GM19043 (cell line): Measurements from ENCODE around the gene NCAM2.
"Not testable (repeated sequence)": the region's sequence is repeated elsewhere in the genome, so short reads cannot be mapped to it uniquely, and the experiment has no call there.

Source experiments
- ATAC-seq: cut with Tn5 transposase; IDR thresholded peaks from one replicate; pipeline ENCODE4 v1.9.1; 2021; ENCODE audit warnings: low read depth; ENCODE audit not compliant: unreplicated experiment

The NCAM2 gene

DNA sequence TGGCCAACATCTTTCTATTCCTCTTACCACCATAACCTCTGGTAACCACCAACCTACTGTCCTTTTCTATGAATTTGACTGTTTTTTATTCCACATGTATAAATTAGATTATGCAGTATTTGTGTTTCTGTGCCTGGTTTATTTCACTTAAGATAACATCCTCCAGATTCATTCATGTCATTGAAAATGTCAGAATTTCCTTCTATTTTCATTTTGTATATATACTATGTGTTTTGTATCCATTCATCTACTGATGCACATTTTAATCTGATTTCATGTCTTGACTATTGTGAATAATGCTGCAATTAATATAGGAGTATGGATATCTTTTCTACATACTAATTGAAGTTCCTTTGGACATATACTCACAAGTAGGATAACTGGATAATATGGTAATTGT is 403.2 kb downstream of the NCAM2 start:
- no peak for ATAC-seq

DNA sequence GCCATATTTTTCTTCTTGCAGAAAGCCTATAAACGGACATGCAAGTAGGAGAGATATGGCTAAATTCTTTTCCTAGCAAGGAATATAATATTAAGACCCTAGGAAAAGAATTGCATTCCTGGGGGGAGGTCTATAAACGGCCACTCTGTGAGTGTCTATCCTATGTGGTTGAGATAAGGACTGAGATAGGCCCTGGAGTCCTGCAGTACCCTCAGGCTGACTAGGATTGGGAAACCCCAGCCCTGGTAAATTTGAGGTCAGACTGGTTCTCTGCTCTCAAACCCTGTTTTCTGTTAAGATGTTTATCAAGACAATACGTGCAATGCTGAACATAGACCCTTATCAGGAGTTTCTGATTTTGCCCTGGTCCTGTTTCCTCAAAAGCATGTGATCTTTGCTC is 404.0 kb downstream of the NCAM2 start:
- not testable (repeated sequence) for ATAC-seq

GRCh38 chr21:21404261-21404660 is 406.1 kb downstream of the NCAM2 start:
- ATAC-seq: not testable (repeated sequence)

DNA sequence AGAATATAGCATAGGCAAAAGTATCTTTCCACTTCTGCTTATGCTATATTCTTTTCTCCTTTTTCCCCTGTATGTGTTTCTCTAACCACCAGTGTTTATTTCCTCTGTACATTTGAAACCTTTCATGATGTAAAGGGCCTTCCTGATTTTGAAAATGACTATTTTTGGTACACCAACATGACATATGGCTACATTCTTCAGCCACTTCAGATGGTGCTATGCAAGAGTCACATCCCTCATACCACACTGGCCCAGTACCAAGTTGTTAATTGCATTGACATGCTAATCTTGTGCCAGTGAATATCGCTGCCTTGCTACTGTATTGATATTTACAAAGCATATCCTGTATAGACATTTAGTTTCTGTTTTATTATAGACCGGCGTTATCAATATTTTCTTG is 408.7 kb downstream of the NCAM2 start:
- no peak for ATAC-seq

DNA sequence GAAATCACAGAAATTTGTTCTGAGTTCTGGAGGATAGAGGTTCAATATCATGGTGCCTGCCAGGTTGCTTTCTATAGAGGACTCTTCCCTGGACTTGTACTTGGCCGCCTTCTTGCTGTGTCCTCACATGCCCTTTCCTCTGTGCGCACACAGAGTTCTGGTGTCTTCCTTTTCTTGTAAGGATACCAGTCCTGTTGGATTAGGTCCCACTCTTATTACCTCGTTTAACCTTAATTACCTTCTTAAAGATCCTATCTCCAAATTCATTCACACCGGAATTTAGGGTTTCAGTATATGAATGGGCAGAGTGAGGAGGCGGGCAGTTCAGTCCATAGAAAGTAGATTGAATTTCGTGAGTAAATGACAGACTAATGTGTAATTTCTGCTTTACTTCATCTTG is 413.9 kb downstream of the NCAM2 start:
- no peak for ATAC-seq

GRCh38 chr21:21415741-21416140 is 417.5 kb downstream of the NCAM2 start:
- no peak for ATAC-seq

DNA sequence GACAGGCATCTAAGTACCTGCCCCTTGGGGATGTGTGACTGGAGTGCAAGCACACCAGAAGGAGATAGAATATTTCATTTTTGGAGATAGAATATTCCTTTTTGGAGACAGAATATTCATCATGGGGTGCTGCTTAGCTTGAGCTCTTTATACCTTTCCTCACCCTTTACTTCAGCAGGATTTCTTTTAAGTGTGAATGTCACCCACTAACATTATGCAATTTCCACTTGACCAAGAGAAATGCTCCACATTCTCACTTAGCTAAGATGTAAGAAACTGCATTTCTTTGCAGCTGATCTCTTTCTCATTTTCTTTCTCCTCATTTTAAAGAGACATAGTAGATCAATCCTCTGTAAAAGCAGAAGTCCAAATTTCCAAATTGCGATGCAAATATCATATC is 436.7 kb downstream of the NCAM2 start:
- ATAC-seq: no peak

GRCh38 chr21:21436012-21436534 is 437.9 kb downstream of the NCAM2 start:
- no peak for ATAC-seq

GRCh38 chr21:21439761-21440160 is 441.6 kb downstream of the NCAM2 start:
- no peak for ATAC-seq

GRCh38 chr21:21457077-21457476 is 458.9 kb downstream of the NCAM2 start:
- no peak for ATAC-seq

DNA sequence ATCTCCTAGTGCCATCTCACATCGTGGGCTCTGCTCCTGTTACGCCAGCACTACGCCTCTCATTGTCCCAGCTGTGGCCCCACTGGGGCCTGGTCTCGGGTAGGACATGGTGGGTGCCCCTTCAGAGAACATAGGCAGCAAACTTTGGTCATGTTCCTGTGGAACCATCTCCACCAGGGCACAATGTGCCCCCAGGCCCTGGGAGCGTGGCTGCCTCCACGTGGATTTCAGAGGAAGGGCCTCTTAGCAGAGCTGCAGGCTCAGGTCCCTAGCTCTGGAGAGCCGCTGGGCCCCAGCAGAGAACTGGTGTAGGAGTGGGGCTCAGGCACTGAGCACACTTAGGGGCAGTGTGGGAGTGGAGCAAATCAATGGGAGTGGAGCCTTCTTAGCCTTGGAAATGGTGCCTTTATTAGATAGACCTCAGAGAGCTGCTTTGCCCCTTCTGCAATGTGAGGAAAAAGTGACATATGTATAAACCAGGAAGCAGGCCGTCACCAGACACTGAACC is 460.0 kb downstream of the NCAM2 start:
- ATAC-seq: no peak

DNA sequence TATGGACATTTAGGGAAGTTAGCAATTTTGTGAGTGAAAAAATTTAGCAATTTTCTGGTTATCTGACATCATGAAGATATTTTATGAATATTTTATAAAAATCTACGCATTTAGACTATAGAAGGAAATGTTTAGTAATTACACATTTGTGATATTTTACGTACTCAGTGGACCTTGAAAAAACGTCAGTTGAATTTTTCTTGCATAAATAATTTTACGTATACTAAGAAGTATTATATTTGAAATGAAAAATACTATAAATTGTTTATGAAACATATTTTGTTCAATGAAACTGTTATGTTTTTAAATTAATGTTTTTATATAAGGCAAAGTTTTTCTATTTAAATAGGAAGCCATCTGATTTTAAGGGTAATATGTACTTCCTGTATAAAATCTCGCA is 462.8 kb downstream of the NCAM2 start:
- no peak for ATAC-seq

- ATAC-seq: no peak
Observed at GRCh38 chr21:21463456-21463855, 465.2 kb downstream of the NCAM2 start.

- ATAC-seq: no peak
Observed at GRCh38 chr21:21464684-21465083, 466.5 kb downstream of the NCAM2 start.

DNA sequence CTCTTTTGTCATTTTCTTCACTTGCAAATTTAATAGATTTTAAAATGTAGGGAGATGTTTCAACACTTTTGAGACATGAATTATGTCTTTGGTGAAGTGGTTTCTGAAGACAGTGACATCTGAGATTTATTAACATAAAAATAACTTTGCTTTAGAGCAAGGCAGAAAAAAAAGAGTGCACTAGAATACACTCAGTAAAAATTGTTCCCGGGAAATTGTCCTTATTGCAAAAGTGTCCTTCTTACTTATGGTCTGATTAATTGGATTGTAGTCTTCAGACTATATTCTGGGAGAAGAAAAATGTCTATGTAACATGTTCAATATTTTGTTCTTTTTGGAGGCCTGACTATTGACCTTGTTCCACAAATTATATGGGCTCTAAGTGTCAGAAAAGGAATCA is 468.5 kb downstream of the NCAM2 start:
- ATAC-seq: no peak

DNA sequence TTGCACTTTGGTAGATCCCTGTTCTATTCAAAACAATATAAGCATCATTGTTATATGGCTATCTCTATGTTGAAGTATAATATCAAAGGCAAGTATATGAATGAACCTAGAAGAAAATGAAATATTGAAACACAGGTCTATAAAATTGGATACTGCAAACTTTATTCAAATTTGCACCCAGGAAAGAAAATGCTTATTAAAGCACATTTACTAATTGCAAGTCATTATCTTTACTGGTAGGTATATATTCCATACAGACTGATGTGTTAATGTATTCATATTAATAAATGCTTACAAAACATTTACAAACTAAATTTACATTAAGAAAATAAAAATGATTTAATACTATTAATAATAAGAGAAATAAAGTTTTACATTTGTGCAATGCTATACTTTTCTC is 469.8 kb downstream of the NCAM2 start:
- no peak for ATAC-seq

- ATAC-seq: no peak
Observed at GRCh38 chr21:21481239-21481638, 483.0 kb downstream of the NCAM2 start.

GRCh38 chr21:21508859-21509258 is 510.6 kb downstream of the NCAM2 start:
- no peak for ATAC-seq

GRCh38 chr21:21530680-21531079 is 532.5 kb downstream of the NCAM2 start:
- ATAC-seq: no peak

DNA sequence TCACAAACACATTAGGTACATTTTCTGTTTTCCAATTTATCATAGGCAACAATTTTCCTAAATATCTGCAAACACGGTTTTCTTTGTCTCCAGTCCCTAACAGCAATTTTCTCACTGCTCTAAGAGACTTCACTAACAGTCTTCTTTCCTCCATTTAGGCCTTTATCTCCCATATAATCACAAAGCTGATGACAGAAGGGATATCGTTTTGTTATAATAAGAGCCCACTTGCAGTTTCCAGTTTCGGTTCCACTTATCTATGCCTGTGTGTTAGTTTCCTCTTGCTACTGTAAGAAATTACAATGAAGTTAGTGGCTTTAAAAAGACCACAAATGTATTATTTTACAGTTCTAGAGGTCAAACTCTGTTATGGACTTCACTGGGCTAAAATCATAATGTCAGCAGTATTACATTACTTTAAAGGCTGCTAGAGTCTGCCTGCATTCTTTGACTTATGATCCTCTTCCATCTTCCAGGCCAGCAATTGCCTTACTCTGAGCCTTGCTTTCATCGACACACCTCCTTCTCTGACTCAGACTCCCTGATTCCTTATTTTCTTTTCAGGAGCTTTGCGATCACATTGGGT is 549.3 kb downstream of the NCAM2 start:
- ATAC-seq: no peak

DNA sequence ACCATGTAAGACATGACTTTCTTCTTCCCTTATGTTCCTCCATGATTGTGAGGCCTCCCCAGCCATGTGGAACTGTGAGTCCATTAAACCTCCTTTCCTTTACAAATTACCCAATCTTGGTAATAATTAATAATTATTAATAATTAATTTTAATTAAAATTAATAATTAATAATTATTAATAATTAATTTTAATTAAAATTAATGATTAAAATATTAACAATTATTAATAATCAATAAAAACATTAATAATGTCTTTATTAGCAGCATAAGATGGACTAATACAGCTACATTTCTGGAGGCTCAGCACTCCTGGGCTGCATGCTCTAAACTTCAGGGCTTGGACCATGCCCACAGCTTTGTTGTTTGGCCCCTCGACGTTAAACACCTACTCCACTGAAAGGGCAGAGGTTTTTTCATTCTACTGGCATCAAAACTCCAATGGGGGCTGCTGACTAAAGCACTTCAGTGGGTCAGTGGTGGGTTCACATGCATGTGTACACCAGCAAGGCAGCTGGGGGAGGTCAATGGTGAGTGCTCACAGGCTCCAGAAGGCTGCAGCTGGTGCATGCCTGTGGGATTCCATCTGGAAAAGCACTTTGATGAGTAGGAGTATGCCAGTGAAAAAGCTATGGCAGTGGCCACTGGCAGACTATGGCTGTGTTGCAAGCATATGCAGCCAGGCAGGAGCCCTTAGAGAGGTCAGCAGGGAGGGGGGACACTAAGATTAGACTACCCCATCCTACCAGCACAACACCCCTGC is 561.3 kb downstream of the NCAM2 start:
- no peak for ATAC-seq
